ENCODE results near the gene GMDS. TPM values are rescaled to one million over a fixed set of nuclear protein-coding genes. Genes with fewer than 3 reads are reported as not detected.

The GMDS gene
- total and polyA plus RNA-seq, 2 of the 8 experiments (the other 6 are each of a cell fraction or from before 2014, with no cell fraction given), result 16.8 to 50.0 TPM

GRCh38 chr6:1903780-1904465 lies 341.5 kb downstream of the GMDS start:
- no peaks in the 10 kb centered on the region; the same call in 1 of the 2 replicates for H3K23me2 ChIP-seq (ENCODE audit: low read depth, low read length)
- H2BK20ac ChIP-seq (ENCODE audit: low read length), result no peak overlapping the region
- CTCF ChIA-PET (ENCODE audit: partially characterized antibody), result interaction anchor here (0.7 to 1.9 kb wide), 3 partner anchors 8 to 216 kb away, joined by 3 to 8 read pairs (median 5); no protein-coding TSS in a partner anchor
- no peak overlapping the region for H2BK5ac ChIP-seq (ENCODE audit: low read depth, low read length)
- no peak overlapping the region for H3K56ac ChIP-seq (replicated peaks; ENCODE audit: insufficient read length, low read depth, low read length)
- no peak overlapping the region; the same call in 1 of the 2 replicates for H2AK5ac ChIP-seq (ENCODE audit: low read depth, low read length)
- FAIRE-seq, result no peak
- no peaks in the 10 kb centered on the region for H3K9me3 ChIP-seq (ENCODE audit: insufficient read depth in 2 of 2, low read depth in 1 of 2, low read length in 1 of 2)
- POLR2A ChIA-PET (ENCODE audit: partially characterized antibody), result no interaction called here
- H3K4me1 ChIP-seq (replicated peaks in 1 of 4; ENCODE audit: control insufficient read depth in 3 of 4, insufficient read depth in 4 of 4, low read length in 3 of 4), result peaks cover 0 to 19% (median 6%) of the 10 kb centered on the region in 4 experiments; a peak in 4 of 7 replicates
- H3K9ac ChIP-seq (replicated peaks in 1 of 4; ENCODE audit: extremely low read depth in 1 of 4, low read depth in 3 of 4, low read length in 3 of 4), result no peak overlapping the region
- H3K36me3 ChIP-seq (ENCODE audit: control insufficient read depth in 2 of 4, insufficient read depth in 4 of 4, low read length in 3 of 4), result no peaks in the 10 kb centered on the region
- H3K4ac ChIP-seq (replicated peaks; ENCODE audit: insufficient read length, low read depth, low read length), result no peak overlapping the region
- no peak overlapping the region for H4K8ac ChIP-seq (ENCODE audit: extremely low read depth, insufficient read depth, low read length)
- WGBS, 2 experiments (ENCODE audit: extremely low coverage in 1 of 2, insufficient coverage in 1 of 2, insufficient read length in 1 of 2, insufficient replicate concordance in 2 of 2, low coverage in 1 of 2, low lambda C conversion rate in 2 of 2, missing lambda C conversion rate in 1 of 2), result 86% methylated on average over 9 of the region's 9 CpGs; no CpG with 5 or more reads in 1 of the 2 experiments
- no peaks in the 10 kb centered on the region for H4K20me1 ChIP-seq (replicated peaks in 1 of 2; ENCODE audit: control insufficient read depth in 1 of 2, insufficient read depth in 2 of 2, low read length in 2 of 2)
- H3K27ac ChIP-seq (ENCODE audit: low read depth, low read length), result no peak overlapping the region
- no peaks in the 10 kb centered on the region for H3K79me2 ChIP-seq (ENCODE audit: control insufficient read depth in 1 of 2, insufficient read depth in 2 of 2, low read length in 2 of 2)
- no peak overlapping the region for H2BK12ac ChIP-seq (ENCODE audit: low read depth, low read length)
- no peak overlapping the region for H3K23ac ChIP-seq (ENCODE audit: insufficient read length)
- no peak for DNase-seq (ENCODE audit: low read depth in 1 of 2, low spot score in 2 of 2)
- no peak overlapping the region for H2BK15ac ChIP-seq (ENCODE audit: low read length)
- no peak overlapping the region for H3K14ac ChIP-seq (ENCODE audit: insufficient read length)
- H3K27me3 ChIP-seq (replicated peaks in 1 of 4; ENCODE audit: control insufficient read depth in 3 of 4, extremely low read depth in 1 of 4, insufficient read depth in 3 of 4, low read length in 3 of 4), result no peaks in the 10 kb centered on the region
- H3K4me2 ChIP-seq (ENCODE audit: insufficient read depth in 1 of 2, low read depth in 2 of 2, low read length in 2 of 2), result no peak overlapping the region
- H3K18ac ChIP-seq (ENCODE audit: extremely low read depth, low read length), result no peak overlapping the region
- TF ChIP-seq KDM4A (IDR thresholded peaks at IDR 0.05; ENCODE audit: low read depth, low read length, severe bottlenecking), result no peak
- no peaks in the 10 kb centered on the region for H3K79me1 ChIP-seq (ENCODE audit: low read depth, low read length)
- no peak overlapping the region for H4K91ac ChIP-seq (replicated peaks; ENCODE audit: insufficient read length, low read length)
- no peak overlapping the region for H2BK120ac ChIP-seq (replicated peaks; ENCODE audit: low read depth, low read length)
- no peak overlapping the region for H3K4me3 ChIP-seq (ENCODE audit: extremely low read depth in 1 of 4, insufficient read depth in 2 of 4, low read depth in 3 of 4, low read length in 4 of 4)
- H4K5ac ChIP-seq (ENCODE audit: insufficient read length, low read depth, low read length), result no peak overlapping the region
- H2AFZ ChIP-seq (ENCODE audit: low read length), result no peak overlapping the region
